Measurements from ENCODE around the gene HP.
"Not testable (repeated sequence)": the region's sequence is repeated elsewhere in the genome, so short reads cannot be mapped to it uniquely, and the experiment has no call there.

HP gene, protein sequence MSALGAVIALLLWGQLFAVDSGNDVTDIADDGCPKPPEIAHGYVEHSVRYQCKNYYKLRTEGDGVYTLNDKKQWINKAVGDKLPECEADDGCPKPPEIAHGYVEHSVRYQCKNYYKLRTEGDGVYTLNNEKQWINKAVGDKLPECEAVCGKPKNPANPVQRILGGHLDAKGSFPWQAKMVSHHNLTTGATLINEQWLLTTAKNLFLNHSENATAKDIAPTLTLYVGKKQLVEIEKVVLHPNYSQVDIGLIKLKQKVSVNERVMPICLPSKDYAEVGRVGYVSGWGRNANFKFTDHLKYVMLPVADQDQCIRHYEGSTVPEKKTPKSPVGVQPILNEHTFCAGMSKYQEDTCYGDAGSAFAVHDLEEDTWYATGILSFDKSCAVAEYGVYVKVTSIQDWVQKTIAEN

DNA sequence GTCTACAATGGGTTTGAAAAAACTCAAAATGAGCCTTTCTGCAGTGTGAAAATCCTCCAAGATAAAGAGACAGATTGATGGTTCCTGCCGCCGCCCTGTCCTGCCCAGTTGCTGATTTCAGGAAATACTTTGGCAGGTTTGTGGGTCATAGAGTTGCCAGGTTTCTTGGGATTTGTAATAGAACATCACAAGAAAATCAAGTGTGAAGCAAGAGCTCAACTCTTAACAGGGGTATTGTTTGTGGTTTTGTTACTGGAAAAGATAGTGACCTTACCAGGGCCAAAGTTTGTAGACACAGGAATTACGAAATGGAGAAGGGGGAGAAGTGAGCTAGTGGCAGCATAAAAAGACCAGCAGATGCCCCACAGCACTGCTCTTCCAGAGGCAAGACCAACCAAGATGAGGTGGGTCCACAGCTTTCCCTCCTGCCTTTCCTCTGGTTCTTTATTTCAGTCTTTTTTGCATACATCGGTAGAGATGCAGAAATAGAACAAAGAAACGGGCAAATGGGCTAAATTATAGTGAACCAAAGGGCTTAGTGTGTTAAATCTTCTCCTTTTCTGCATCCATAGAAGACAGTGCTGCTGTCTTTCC lies at the start of gene HP:
HP (plus strand) TSS at position 252 of the 594 bp plus-strand sequence; CDS start at position 400, 148 bp downstream.
- not testable (repeated sequence) for H3K9ac ChIP-seq (ENCODE audit: low read depth in 1 of 2, low read length in 2 of 2); H3K9me3 ChIP-seq (ENCODE audit: control insufficient read depth in 1 of 2, low read length in 2 of 2); H3K27me3 ChIP-seq (ENCODE audit: control insufficient read depth in 1 of 2, insufficient read depth in 2 of 2, low read length in 2 of 2); H3K27ac ChIP-seq (ENCODE audit: low read depth, low read length); H3K36me3 ChIP-seq (ENCODE audit: control insufficient read depth in 1 of 2, insufficient read depth in 2 of 2, low read length in 2 of 2); H3K4me3 ChIP-seq (ENCODE audit: low read depth in 1 of 2, low read length in 2 of 2); H3K4me1 ChIP-seq (ENCODE audit: control insufficient read depth in 1 of 2, insufficient read depth in 2 of 2, low read length in 2 of 2)

DNA sequence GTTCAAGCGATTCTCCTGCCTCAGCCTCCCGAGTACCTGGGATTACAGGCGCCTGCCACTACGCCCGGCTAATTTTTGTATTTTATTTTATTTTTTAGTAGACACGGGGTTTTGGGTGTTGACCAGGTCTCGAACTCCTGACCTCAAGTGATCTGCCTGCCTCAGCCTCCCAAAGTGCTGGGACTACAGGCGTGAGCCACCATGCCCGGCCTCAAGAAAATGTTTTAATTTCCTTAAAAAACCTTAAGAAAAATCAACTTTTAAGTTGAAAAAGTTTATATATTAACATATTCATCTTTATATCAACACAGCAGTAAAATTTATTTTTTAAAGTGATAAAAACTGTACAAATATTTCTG lies 46.3 kb upstream of the HP start:
- H3K9me3 ChIP-seq (ENCODE audit: control insufficient read depth in 1 of 2, low read length in 2 of 2); H3K27me3 ChIP-seq (ENCODE audit: control insufficient read depth in 1 of 2, insufficient read depth in 2 of 2, low read length in 2 of 2); H3K27ac ChIP-seq (ENCODE audit: low read depth, low read length); H3K9ac ChIP-seq (ENCODE audit: low read depth in 1 of 2, low read length in 2 of 2); H3K4me1 ChIP-seq (ENCODE audit: control insufficient read depth in 1 of 2, insufficient read depth in 2 of 2, low read length in 2 of 2); H3K36me3 ChIP-seq (ENCODE audit: control insufficient read depth in 1 of 2, insufficient read depth in 2 of 2, low read length in 2 of 2): not testable (repeated sequence)
- H3K4me3 ChIP-seq (ENCODE audit: low read depth in 1 of 2, low read length in 2 of 2): peak overlapping the region in 1 of 2 donors; percentile 26

DNA sequence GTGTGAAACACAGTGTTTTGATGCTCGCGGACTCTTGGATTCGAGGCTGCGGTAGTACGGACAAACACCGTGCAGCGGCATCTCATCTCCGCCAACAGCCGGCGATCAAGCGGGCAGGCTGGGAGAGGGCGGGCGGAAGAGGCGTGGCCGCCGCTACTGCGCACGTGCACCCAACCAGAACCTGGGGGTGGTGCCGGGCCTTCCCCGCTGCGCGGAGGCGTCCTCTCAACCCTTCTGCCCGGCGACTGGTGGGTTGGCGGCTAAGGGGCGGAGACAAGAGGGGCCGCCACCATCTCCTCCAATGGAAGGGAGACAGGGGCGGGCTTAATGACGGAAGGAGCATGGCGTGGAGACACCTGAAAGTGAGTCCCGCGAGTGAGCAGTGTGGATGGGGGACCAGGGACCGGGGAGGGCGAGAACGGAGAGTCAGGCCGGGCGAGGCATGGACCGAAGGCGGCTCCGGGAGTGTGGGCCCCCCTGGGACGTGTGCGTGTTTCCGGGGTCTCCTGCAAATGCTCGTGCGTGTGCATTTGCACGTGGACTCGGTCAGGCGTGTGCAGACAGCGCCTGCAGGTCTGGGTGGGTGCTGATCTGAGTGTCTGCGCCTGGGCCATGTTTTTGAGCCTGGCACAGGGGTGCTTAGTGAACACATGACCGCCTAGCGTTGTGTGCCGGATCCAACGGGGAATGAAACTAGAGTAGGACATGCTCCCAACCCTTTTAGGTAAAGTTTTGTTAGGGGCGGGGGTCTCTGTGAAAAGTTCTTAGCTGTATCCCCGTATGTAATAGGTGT lies 45.7 kb upstream of the HP start, which contains the start of gene DHODH:
DHODH (plus strand) TSS at position 321 of the 793 bp plus-strand sequence; CDS start at position 342, 21 bp downstream.
- no peaks in the 10 kb centered on the region for H3K27me3 ChIP-seq (ENCODE audit: control insufficient read depth in 1 of 2, insufficient read depth in 2 of 2, low read length in 2 of 2)
- peak within 1 kb of the TSS; percentile 52 for H3K27ac ChIP-seq (ENCODE audit: low read depth, low read length)
- H3K9ac ChIP-seq (ENCODE audit: low read depth in 1 of 2, low read length in 2 of 2): peak within 1 kb of the TSS; percentile 71 to 72
- H3K9me3 ChIP-seq (ENCODE audit: control insufficient read depth in 1 of 2, low read length in 2 of 2): no peaks in the 10 kb centered on the region
- peaks cover 0 to 3% of the 10 kb centered on the region in 2 donors for H3K36me3 ChIP-seq (ENCODE audit: control insufficient read depth in 1 of 2, insufficient read depth in 2 of 2, low read length in 2 of 2)
- H3K4me3 ChIP-seq (ENCODE audit: low read depth in 1 of 2, low read length in 2 of 2): peak within 1 kb of the TSS; percentile 91 to 99
- peaks cover 3% of the 10 kb centered on the region in 2 donors for H3K4me1 ChIP-seq (ENCODE audit: control insufficient read depth in 1 of 2, insufficient read depth in 2 of 2, low read length in 2 of 2)

GRCh38 chr16:72009779-72010178 lies 44.5 kb upstream of the HP start:
- H3K36me3 ChIP-seq (ENCODE audit: control insufficient read depth in 1 of 2, insufficient read depth in 2 of 2, low read length in 2 of 2): peaks cover 0 to 3% of the 10 kb centered on the region in 2 donors
- peaks cover 3 to 9% of the 10 kb centered on the region in 2 donors for H3K4me1 ChIP-seq (ENCODE audit: control insufficient read depth in 1 of 2, insufficient read depth in 2 of 2, low read length in 2 of 2)
- no peak overlapping the region for H3K4me3 ChIP-seq (ENCODE audit: low read depth in 1 of 2, low read length in 2 of 2)
- no peak overlapping the region for H3K9ac ChIP-seq (ENCODE audit: low read depth in 1 of 2, low read length in 2 of 2)
- H3K27me3 ChIP-seq (ENCODE audit: control insufficient read depth in 1 of 2, insufficient read depth in 2 of 2, low read length in 2 of 2): no peaks in the 10 kb centered on the region
- no peak overlapping the region for H3K27ac ChIP-seq (ENCODE audit: low read depth, low read length)
- no peaks in the 10 kb centered on the region for H3K9me3 ChIP-seq (ENCODE audit: control insufficient read depth in 1 of 2, low read length in 2 of 2)

- Histone ChIP-seq H3K27me3 (ENCODE audit: control insufficient read depth in 1 of 2, insufficient read depth in 2 of 2, low read length in 2 of 2) (no peaks in the 10 kb centered on the region), H3K27ac (ENCODE audit: low read depth, low read length) (no peak overlapping the region), H3K36me3 (ENCODE audit: control insufficient read depth in 1 of 2, insufficient read depth in 2 of 2, low read length in 2 of 2) (peaks cover 0 to 15% of the 10 kb centered on the region in 2 donors), H3K9ac (ENCODE audit: low read depth in 1 of 2, low read length in 2 of 2) (no peak overlapping the region), H3K4me1 (ENCODE audit: control insufficient read depth in 1 of 2, insufficient read depth in 2 of 2, low read length in 2 of 2) (peaks cover 3 to 9% of the 10 kb centered on the region in 2 donors), H3K9me3 (ENCODE audit: control insufficient read depth in 1 of 2, low read length in 2 of 2) (no peaks in the 10 kb centered on the region), H3K4me3 (ENCODE audit: low read depth in 1 of 2, low read length in 2 of 2) (no peak overlapping the region)
Observed at GRCh38 chr16:72012607-72013006, 41.7 kb upstream of the HP start.

DNA sequence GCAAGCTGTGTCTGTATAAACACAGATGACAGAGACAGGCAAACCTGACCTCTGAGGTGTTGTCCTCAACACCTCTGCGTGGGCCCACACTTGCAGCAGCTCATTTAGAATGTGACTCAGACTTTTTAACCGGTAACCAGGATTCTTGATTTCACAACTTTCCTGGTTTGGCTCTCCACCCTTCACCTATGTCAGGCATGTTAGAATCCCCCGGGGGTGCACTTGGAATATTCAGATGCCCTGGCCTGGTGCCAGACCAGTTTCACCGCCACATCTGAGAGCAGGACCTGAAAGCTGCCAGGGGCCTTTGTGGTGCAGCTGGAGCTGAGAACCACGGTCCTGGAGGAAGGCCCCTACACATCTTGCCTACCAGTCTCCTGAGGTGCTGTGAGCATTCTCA lies 40.9 kb upstream of the HP start:
- H3K27me3 ChIP-seq (ENCODE audit: control insufficient read depth in 1 of 2, insufficient read depth in 2 of 2, low read length in 2 of 2): no peaks in the 10 kb centered on the region
- H3K9ac ChIP-seq (ENCODE audit: low read depth in 1 of 2, low read length in 2 of 2): no peak overlapping the region
- peaks cover 3 to 9% of the 10 kb centered on the region in 2 donors for H3K4me1 ChIP-seq (ENCODE audit: control insufficient read depth in 1 of 2, insufficient read depth in 2 of 2, low read length in 2 of 2)
- no peak overlapping the region for H3K27ac ChIP-seq (ENCODE audit: low read depth, low read length)
- peaks cover under 1 to 21% of the 10 kb centered on the region in 2 donors for H3K36me3 ChIP-seq (ENCODE audit: control insufficient read depth in 1 of 2, insufficient read depth in 2 of 2, low read length in 2 of 2)
- H3K9me3 ChIP-seq (ENCODE audit: control insufficient read depth in 1 of 2, low read length in 2 of 2): no peaks in the 10 kb centered on the region
- no peak overlapping the region for H3K4me3 ChIP-seq (ENCODE audit: low read depth in 1 of 2, low read length in 2 of 2)

GRCh38 chr16:72013888-72014581 lies 40.3 kb upstream of the HP start:
- Histone ChIP-seq H3K9ac (ENCODE audit: low read depth in 1 of 2, low read length in 2 of 2) (no peak overlapping the region), H3K27ac (ENCODE audit: low read depth, low read length) (no peak overlapping the region), H3K27me3 (ENCODE audit: control insufficient read depth in 1 of 2, insufficient read depth in 2 of 2, low read length in 2 of 2) (no peaks in the 10 kb centered on the region), H3K4me1 (ENCODE audit: control insufficient read depth in 1 of 2, insufficient read depth in 2 of 2, low read length in 2 of 2) (peaks cover under 1 to 9% of the 10 kb centered on the region in 2 donors), H3K36me3 (ENCODE audit: control insufficient read depth in 1 of 2, insufficient read depth in 2 of 2, low read length in 2 of 2) (peaks cover 3 to 22% of the 10 kb centered on the region in 2 donors), H3K4me3 (ENCODE audit: low read depth in 1 of 2, low read length in 2 of 2) (no peak overlapping the region), H3K9me3 (ENCODE audit: control insufficient read depth in 1 of 2, low read length in 2 of 2) (no peaks in the 10 kb centered on the region)

- H3K4me1 ChIP-seq (ENCODE audit: control insufficient read depth in 1 of 2, insufficient read depth in 2 of 2, low read length in 2 of 2): peaks cover 0 to 9% of the 10 kb centered on the region in 2 donors
- no peak overlapping the region for H3K27ac ChIP-seq (ENCODE audit: low read depth, low read length)
Observed at GRCh38 chr16:72014675-72015074, 39.6 kb upstream of the HP start.

DNA sequence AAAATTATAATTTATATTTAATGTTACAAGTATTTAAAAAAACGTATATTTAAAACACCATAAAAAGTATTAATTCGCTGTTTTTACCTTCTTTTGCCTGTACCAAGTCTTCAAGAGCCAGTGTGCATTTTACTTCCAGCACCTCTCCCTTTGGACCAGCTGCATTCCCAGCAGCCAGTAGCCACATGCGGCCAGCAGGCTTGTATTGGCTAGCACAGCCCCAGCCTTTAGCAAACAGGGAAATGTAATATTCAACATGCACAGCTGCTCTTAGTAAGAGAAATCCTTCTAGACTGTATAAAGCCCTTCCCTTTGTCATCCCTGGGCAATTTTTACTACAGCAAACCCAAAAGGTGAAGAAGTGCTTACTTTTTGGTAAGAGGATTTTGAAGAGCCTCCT lies 39.2 kb upstream of the HP start:
- Histone ChIP-seq H3K4me3 (ENCODE audit: low read depth in 1 of 2, low read length in 2 of 2) (no peak overlapping the region), H3K9me3 (ENCODE audit: control insufficient read depth in 1 of 2, low read length in 2 of 2) (no peaks in the 10 kb centered on the region), H3K9ac (ENCODE audit: low read depth in 1 of 2, low read length in 2 of 2) (no peak overlapping the region), H3K4me1 (ENCODE audit: control insufficient read depth in 1 of 2, insufficient read depth in 2 of 2, low read length in 2 of 2) (peaks cover 0 to 9% of the 10 kb centered on the region in 2 donors), H3K36me3 (ENCODE audit: control insufficient read depth in 1 of 2, insufficient read depth in 2 of 2, low read length in 2 of 2) (peaks cover 3 to 22% of the 10 kb centered on the region in 2 donors), H3K27me3 (ENCODE audit: control insufficient read depth in 1 of 2, insufficient read depth in 2 of 2, low read length in 2 of 2) (no peaks in the 10 kb centered on the region), H3K27ac (ENCODE audit: low read depth, low read length) (no peak overlapping the region)

More at GRCh38 chr16:72014675-72015074, 39.6 kb upstream of the HP start:
- H3K9me3 ChIP-seq (ENCODE audit: control insufficient read depth in 1 of 2, low read length in 2 of 2): no peaks in the 10 kb centered on the region
- H3K4me3 ChIP-seq (ENCODE audit: low read depth in 1 of 2, low read length in 2 of 2): no peak overlapping the region
- H3K36me3 ChIP-seq (ENCODE audit: control insufficient read depth in 1 of 2, insufficient read depth in 2 of 2, low read length in 2 of 2): peaks cover 3 to 22% of the 10 kb centered on the region in 2 donors
- no peak overlapping the region for H3K9ac ChIP-seq (ENCODE audit: low read depth in 1 of 2, low read length in 2 of 2)
- H3K27me3 ChIP-seq (ENCODE audit: control insufficient read depth in 1 of 2, insufficient read depth in 2 of 2, low read length in 2 of 2): no peaks in the 10 kb centered on the region
